ENCODE measurements around the gene ARHGAP9.

- TF ChIP-seq CTCF (IDR thresholded peaks at IDR 0.05) (no peak), POLR2A (IDR thresholded peaks at IDR 0.05) (no peak)
Measured at GRCh38 chr12:57513266-57513665, 33.6 kb upstream of the ARHGAP9 start.
